Sigmoid colon (tissue), 4 donors: ENCODE measurements around the gene SRGAP2C.
"Not testable (repeated sequence)": the region's sequence is repeated elsewhere in the genome, so short reads cannot be mapped to it uniquely, and the experiment has no call there.

Source experiments
- CTCF ChIP-seq, 4 experiments: fragments of 450-650 bp in 3 of 4; fragments of 200-600 bp in 1 of 4; IDR thresholded peaks; one replicate each; pipeline ENCODE4 v1.5.1; 2016 to 2019; ENCODE audit warnings: antibody characterized with exemption in 4 of 4, mild to moderate bottlenecking in 3 of 4, moderate library complexity in 2 of 4
- EP300 ChIP-seq, 4 donors: sonication (generic); formaldehyde crosslinking; IDR thresholded peaks; one replicate each; pipeline ENCODE4 v1.6.1; 2017; ENCODE audit warnings: antibody characterized with exemption in 4 of 4

- TF ChIP-seq CTCF, EP300 (IDR thresholded peaks at IDR 0.05): not testable (repeated sequence)
Measured at GRCh38 chr1:121165296-121165695, 19.5 kb upstream of the SRGAP2C start.
